IMR-90 (cell line): ENCODE data around the gene PSMA7. TPM values are rescaled to one million over a fixed set of nuclear protein-coding genes. Genes with fewer than 3 reads are reported as not detected.

ENCODE experiments used
- ATAC-seq: fragments of 200-7000 bp; cut with Tn5 transposase; 2 replicates; pipeline ENCODE4 v1.9.1; 2020; ENCODE audit warnings: low read depth, mild to moderate bottlenecking, moderate library complexity
- BruUV-seq: library from RNA; stranded (reverse); fragments of 400-500 nt; replicated peaks from 2 replicates; lab custom pipeline; 2021; lab: Mats Ljungman, UMichigan
- CTCF ChIA-PET: fragments of 300-600 bp; formaldehyde crosslinking; extraction: SDS; loops from one replicate; lab custom pipeline; 2021; ENCODE audit warnings: antibody characterized with exemption; lab: Yijun Ruan, JAX
- POLR2A ChIA-PET: fragments of 300-600 bp; sonication (Branson Sonifier 250); formaldehyde crosslinking; loops from one replicate; lab custom pipeline; 2022; ENCODE audit warnings: antibody characterized with exemption; ENCODE audit not compliant: unreplicated experiment; lab: Charles Lee
- DNase-seq: peaks from one replicate; pipeline ENCODE4 v3.0.0; 2013
- H2AFZ ChIP-seq: replicated peaks from 2 replicates; pipeline ENCODE3; 2013; ENCODE audit warnings: low read length, mild to moderate bottlenecking; ENCODE audit not compliant: poor library complexity
- H2AK5ac ChIP-seq: 2 replicates; pipeline ENCODE4 v1.6.1; 2013; ENCODE audit warnings: low read depth, low read length, inconsistent platforms
- H2AK9ac ChIP-seq: replicated peaks from 2 replicates; pipeline ENCODE3; 2013; ENCODE audit warnings: mild to moderate bottlenecking, low read depth, low read length, moderate library complexity; ENCODE audit not compliant: poor library complexity
- H2BK120ac ChIP-seq: 2 replicates; pipeline ENCODE4 v1.6.1; 2013; ENCODE audit warnings: low read depth, low read length, inconsistent platforms
- H2BK15ac ChIP-seq: 3 replicates; pipeline ENCODE4 v1.6.1; 2013; ENCODE audit warnings: low read depth, low read length, inconsistent platforms
- H2BK20ac ChIP-seq: 2 replicates; pipeline ENCODE4 v1.6.1; 2013; ENCODE audit warnings: low read depth, mild to moderate bottlenecking, inconsistent platforms, low read length, moderate library complexity
- H2BK5ac ChIP-seq: 2 replicates; pipeline ENCODE4 v1.6.1; 2013; ENCODE audit warnings: mild to moderate bottlenecking, low read depth, low read length, inconsistent platforms; ENCODE audit not compliant: poor library complexity, severe bottlenecking
- H3K14ac ChIP-seq: replicated peaks from 2 replicates; pipeline ENCODE4 v1.6.1; 2013; ENCODE audit warnings: low read depth, low read length, inconsistent platforms
- H3K18ac ChIP-seq: 2 replicates; pipeline ENCODE4 v1.6.1; 2013; ENCODE audit warnings: low read depth, low read length, control low read depth
- H3K23ac ChIP-seq: 2 replicates; pipeline ENCODE4 v1.6.1; 2013; ENCODE audit warnings: low read depth, low read length, inconsistent platforms
- H3K27ac ChIP-seq: 2 replicates; pipeline ENCODE4 v1.5.1; 2013; ENCODE audit warnings: mild to moderate bottlenecking, control low read depth, low read length; ENCODE audit not compliant: insufficient read depth
- H3K27me3 ChIP-seq: 2 replicates; pipeline ENCODE4 v1.6.1; 2013; ENCODE audit warnings: low read length; ENCODE audit not compliant: control insufficient read depth, insufficient read depth
- H3K36me3 ChIP-seq: 2 replicates; pipeline ENCODE4 v1.6.1; 2013; ENCODE audit warnings: low read length, mixed read lengths; ENCODE audit not compliant: control insufficient read depth, insufficient read depth
- H3K4ac ChIP-seq: 2 replicates; pipeline ENCODE4 v1.6.1; 2013; ENCODE audit warnings: low read depth, low read length, inconsistent platforms
- H3K4me1 ChIP-seq: 2 replicates; pipeline ENCODE4 v1.6.1; 2013; ENCODE audit warnings: low read length, mixed read lengths; ENCODE audit not compliant: control insufficient read depth, insufficient read depth
- H3K4me2 ChIP-seq: 2 replicates; pipeline ENCODE4 v1.6.1; 2013; ENCODE audit warnings: low read depth, mild to moderate bottlenecking, control low read depth, low read length, moderate library complexity
- H3K4me3 ChIP-seq: 2 replicates; pipeline ENCODE4 v1.5.1; 2013; ENCODE audit warnings: low read depth, mild to moderate bottlenecking, control low read depth, low read length, moderate library complexity; ENCODE audit not compliant: insufficient read depth
- H3K56ac ChIP-seq: 2 replicates; pipeline ENCODE4 v1.6.1; 2013; ENCODE audit warnings: low read length, inconsistent platforms; ENCODE audit not compliant: insufficient read depth; ENCODE audit errors: extremely low read depth
- H3K79me1 ChIP-seq, 2 experiments: 2 replicates each; pipeline ENCODE4 v1.6.1; 2013; ENCODE audit warnings: low read length in 2 of 2, inconsistent platforms in 1 of 2, low read depth in 1 of 2
- H3K9ac ChIP-seq: 2 replicates; pipeline ENCODE4 v1.6.1; 2013; ENCODE audit warnings: low read depth, low read length, control low read depth
- H3K9me1 ChIP-seq: 2 replicates; pipeline ENCODE4 v1.6.1; 2013; ENCODE audit warnings: low read length, inconsistent platforms; ENCODE audit not compliant: insufficient read depth
- H3K9me3 ChIP-seq: 2 replicates; pipeline ENCODE4 v1.6.1; 2013; ENCODE audit warnings: low read length; ENCODE audit not compliant: control insufficient read depth, insufficient read depth
- H4K20me1 ChIP-seq: 2 replicates; pipeline ENCODE4 v1.6.1; 2013; ENCODE audit warnings: low read length, inconsistent platforms; ENCODE audit not compliant: insufficient read depth
- H4K5ac ChIP-seq: 2 replicates; pipeline ENCODE4 v1.6.1; 2013; ENCODE audit warnings: mild to moderate bottlenecking, low read depth, low read length, control low read depth
- H4K8ac ChIP-seq, 2 experiments: 2 replicates each; pipeline ENCODE4 v1.6.1; 2013; ENCODE audit warnings: low read depth in 2 of 2, low read length in 2 of 2, control low read depth in 1 of 2, inconsistent platforms in 1 of 2
- H4K91ac ChIP-seq: 2 replicates; pipeline ENCODE4 v1.6.1; 2013; ENCODE audit warnings: low read depth, low read length, inconsistent platforms; ENCODE audit not compliant: insufficient read depth
- CHD1 ChIP-seq: IDR thresholded peaks from 2 replicates; pipeline ENCODE4 v1.6.1; 2012; ENCODE audit warnings: low read depth, low read length, improper control_type of control experiment
- CTCF ChIP-seq: conservative IDR thresholded peaks from 2 replicates; pipeline ENCODE4 v1.5.1; 2012; ENCODE audit warnings: mild to moderate bottlenecking, low read depth, low read length, improper control_type of control experiment
- RAD21 ChIP-seq: IDR thresholded peaks from 2 replicates; pipeline ENCODE4 v1.6.1; 2012; ENCODE audit warnings: low read length, improper control_type of control experiment
- SMC3 ChIP-seq: fragments of 150-350 bp; IDR thresholded peaks from 2 replicates; pipeline ENCODE4 v1.6.1; 2016; ENCODE audit warnings: low read depth, mild to moderate bottlenecking, antibody characterized with exemption, low read length, moderate library complexity
- WGBS, 2 experiments: methylation state at CpG; one replicate each; pipeline versions ENCODE4 v1.1.5 to v1.1.7; 2013; ENCODE audit warnings: missing lambda C conversion rate in 2 of 2; ENCODE audit not compliant: insufficient read length in 1 of 2; ENCODE audit errors: extremely low coverage in 2 of 2; 5-methylcytosine and 5-hydroxymethylcytosine counted together
- dilution Hi-C: fragments of 300-500 bp; cut with HindIII; formaldehyde crosslinking; loops from one replicate; pipeline ENCODE4 v1.14.3; 2018; ENCODE audit warnings: low sequenced_read_pairs; ENCODE audit not compliant: unreplicated experiment
- in situ Hi-C: fragments of 300-500 bp; cut with MboI; formaldehyde crosslinking; loops from 3 replicates; pipeline ENCODE4 v1.14.3; 2019; ENCODE audit warnings: low sequenced_read_pairs, inconsistent platforms, mixed read lengths
- intact Hi-C: fragments of 100-400 bp; cut with micrococcal nuclease; formaldehyde crosslinking; loops from 2 replicates; pipeline ENCODE4 v1.10.0; 2022
- polyA plus RNA-seq, 3 experiments: library from polyadenylated mRNA; depleted of rRNA; stranded (reverse); fragments of >200 nt; gene quantifications; 2 replicates each; pipeline ENCODE4 v1.2.3, GENCODE V29; 2012; ENCODE audit warnings: low replicate concordance in 1 of 3
- total RNA-seq: library from RNA; depleted of rRNA; stranded (reverse); fragments of >200 nt; gene quantifications from 2 replicates; pipeline ENCODE4 v1.2.3, GENCODE V29; 2012

The PSMA7 gene
- total and polyA plus RNA-seq, 2 of the 4 experiments (the other 2 are of a cell fraction): 417 to 458 TPM

DNA sequence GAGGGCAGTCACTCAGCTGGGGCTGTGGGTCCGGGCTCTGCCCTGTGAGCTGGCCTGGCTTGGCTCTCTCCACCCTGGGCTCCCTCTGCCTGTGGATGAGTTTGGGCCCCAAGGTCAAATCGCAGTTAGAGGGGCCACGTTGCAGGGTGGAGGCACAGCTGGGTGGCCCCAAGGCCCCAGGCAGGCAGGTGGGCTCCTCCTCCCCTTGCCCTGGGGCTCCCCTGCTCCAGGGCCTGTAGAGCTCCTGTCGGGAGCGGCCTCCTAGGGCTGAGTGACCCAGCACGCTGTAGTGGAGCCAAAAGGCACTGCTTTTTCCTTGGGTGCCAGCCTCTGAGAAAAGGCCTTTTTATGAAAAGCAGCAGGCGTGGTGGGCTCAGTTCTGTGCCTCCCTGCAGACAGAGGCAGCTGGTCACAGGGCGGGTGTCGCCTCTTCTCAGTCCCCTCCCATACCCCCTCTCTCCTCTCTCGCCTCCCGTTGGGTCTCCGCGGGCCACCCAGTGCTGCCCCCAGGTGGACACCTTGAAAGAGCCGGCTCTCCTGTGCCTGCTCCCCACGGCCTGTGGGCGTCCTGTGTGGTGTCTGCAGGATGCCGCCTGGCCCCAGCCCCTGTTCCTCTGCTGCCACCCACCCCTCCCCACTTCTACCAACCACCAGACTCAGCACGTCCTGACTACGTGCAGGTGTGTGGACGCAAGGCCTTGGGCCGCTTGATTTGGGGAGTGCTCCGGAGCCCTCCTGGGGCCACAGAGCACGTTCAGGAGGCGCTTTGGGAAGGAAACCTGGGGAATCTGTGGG, 13.6 kb upstream of the PSMA7 start:
- H4K91ac ChIP-seq: no peak overlapping the region
- H2BK5ac ChIP-seq: no peak overlapping the region
- H3K9me3 ChIP-seq: no peaks in the 10 kb centered on the region
- H3K79me1 ChIP-seq: peaks cover 12 to 84% of the 10 kb centered on the region in 2 experiments
- H3K4me1 ChIP-seq: peaks cover 7% of the 10 kb centered on the region
- H3K18ac ChIP-seq: no peak overlapping the region
- CTCF ChIA-PET: no interaction called here
- H4K8ac ChIP-seq: no peak overlapping the region
- no peak overlapping the region for H2BK20ac ChIP-seq
- H2BK15ac ChIP-seq: no peak overlapping the region
- no peak overlapping the region for H3K23ac ChIP-seq
- peaks cover 77% of the 10 kb centered on the region for H4K20me1 ChIP-seq
- ATAC-seq (peak; percentile 89), DNase-seq (peak; percentile 19)
- no peak overlapping the region for H4K5ac ChIP-seq
- no peak overlapping the region for H2AK5ac ChIP-seq
- TF ChIP-seq CTCF: peak; percentile 60
- no peak for TF ChIP-seq CHD1
- TF ChIP-seq SMC3: peak; percentile 58
- peak; percentile 48 for TF ChIP-seq RAD21
- no TSS peak for BruUV-seq
- POLR2A ChIA-PET: no interaction called here
- no peak overlapping the region for H2BK120ac ChIP-seq
- H3K36me3 ChIP-seq: peaks cover 29% of the 10 kb centered on the region
- H3K4me3 ChIP-seq: no peak overlapping the region
- 90% methylated on average over 11 of the region's 24 CpGs; no CpG with 5 or more reads in 1 of the 2 experiments for WGBS, 2 experiments
- no peak overlapping the region for H3K27ac ChIP-seq
- H2AK9ac ChIP-seq: peak overlapping the region; percentile 63
- no peak overlapping the region for H3K14ac ChIP-seq
- intact Hi-C loops (no loop called here), dilution Hi-C loops (no loop called here), in situ Hi-C loops (no loop called here)
- H3K9ac ChIP-seq: no peak overlapping the region
- H2AFZ ChIP-seq: peak overlapping the region; percentile 62
- H3K27me3 ChIP-seq: no peaks in the 10 kb centered on the region
- H3K9me1 ChIP-seq: peaks cover 16% of the 10 kb centered on the region; the same call in 1 of the 2 replicates
- H3K56ac ChIP-seq: no peak overlapping the region
- no peak overlapping the region for H3K4me2 ChIP-seq
- no peak overlapping the region for H3K4ac ChIP-seq
